K562 (cell line): ENCODE measurements around the gene SP140L. TPM values are rescaled to one million over a fixed set of nuclear protein-coding genes. Genes with fewer than 3 reads are reported as not detected.

ENCODE experiments used
- ARID4B ChIP-seq: sonication (generic); formaldehyde crosslinking; IDR thresholded peaks from 2 replicates; pipeline ENCODE4 v1.8.0; 2022; ENCODE audit warnings: mild to moderate bottlenecking, missing genetic modification reagents
- E2F6 ChIP-seq, 2 experiments: IDR thresholded peaks; 2 replicates each; pipeline ENCODE4 v1.6.1; 2011; ENCODE audit warnings: borderline replicate concordance in 1 of 2, control low read depth in 1 of 2, low read depth in 1 of 2, low read length in 1 of 2, mild to moderate bottlenecking in 1 of 2, mixed read lengths in 1 of 2, moderate library complexity in 1 of 2; ENCODE audit not compliant: insufficient read depth in 1 of 2, insufficient read length in 1 of 2, poor library complexity in 1 of 2, severe bottlenecking in 1 of 2; ENCODE audit errors: extremely low read depth in 1 of 2
- GABPA ChIP-seq: fragments of 200-800 bp; sonication (Bioruptor generic); conservative IDR thresholded peaks from 2 replicates; pipeline ENCODE4 v1.6.1; 2016; ENCODE audit warnings: low read depth, missing genetic modification characterization, missing compliant biosample characterization
- HNRNPH1 ChIP-seq: fragments of 200-400 bp; formaldehyde crosslinking; optimal IDR thresholded peaks from 2 replicates; pipeline ENCODE3; 2017; ENCODE audit warnings: low read depth, mild to moderate bottlenecking, low read length, moderate library complexity
- REST ChIP-seq, 2 experiments: fragments of 450-650 bp; formaldehyde crosslinking in 1 of 2; IDR thresholded peaks; 2 replicates each; pipeline versions ENCODE4 v1.4.0 to v1.6.1; 2014 to 2020; ENCODE audit warnings: mild to moderate bottlenecking in 2 of 2, borderline replicate concordance in 1 of 2, low read depth in 1 of 2
- SMARCB1 ChIP-seq: IDR thresholded peaks from 2 replicates; pipeline ENCODE4 v1.6.1; 2011; ENCODE audit warnings: improper control_type of control experiment, low read depth; ENCODE audit not compliant: insufficient read length
- SRSF3 ChIP-seq: fragments of 200-400 bp; formaldehyde crosslinking; IDR thresholded peaks from 2 replicates; pipeline ENCODE4 v1.6.1; 2016; ENCODE audit warnings: mild to moderate bottlenecking, low read length, moderate library complexity; ENCODE audit not compliant: insufficient read depth
- polyA plus RNA-seq, 8 experiments: library from polyadenylated mRNA; depleted of rRNA in 4 of 8; stranded (reverse) in 5 of 8; unstranded in 3 of 8; fragments of >200 nt; fragmentation: Nextera tagmentation in 2 of 8; fragmentation: Illumina TruSeq in 1 of 8; extraction: Ambion mirVana in 2 of 8; extraction: Trizol in 1 of 8; gene quantifications; 2 replicates each; pipeline versions ENCODE4 v1.2.1 to v1.2.3, GENCODE V29; 2011 to 2014; ENCODE audit warnings: inconsistent platforms in 1 of 8, missing spikeins in 1 of 8
- total RNA-seq, 7 experiments: library from RNA; depleted of rRNA in 6 of 7; stranded (reverse); fragments of >200 nt in 6 of 7; fragmentation: Illumina TruSeq in 2 of 7; extraction: Trizol in 2 of 7; gene quantifications; 2 replicates each; pipeline versions ENCODE4 v1.2.1 to v1.2.3, GENCODE V29; 2011 to 2021; ENCODE audit warnings: low replicate concordance in 1 of 7

Gene SP140L
- total and polyA plus RNA-seq, 9 of the 15 experiments (the other 6 are each of a cell fraction or from before 2014, with no cell fraction given) = 4.0 to 15.5 (median 11.3) TPM

GRCh38 chr2:230411570-230412370, 84.8 kb downstream of the SP140L start (continued):
- TF ChIP-seq ARID4B (CRISPR knock-in tag) (no peak), E2F6 (IDR thresholded peaks at IDR 0.05; ENCODE audit: borderline replicate concordance in 1 of 2, extremely low read depth in 1 of 2, insufficient read depth in 1 of 2, insufficient read length in 1 of 2, low read depth in 1 of 2, low read length in 1 of 2, poor library complexity in 1 of 2, severe bottlenecking in 1 of 2) (peak; percentile 90 to 98), REST (IDR thresholded peaks at IDR 0.05; ENCODE audit: borderline replicate concordance) (peak; percentile 5; the same call in 1 of the 2 replicates), REST (CRISPR knock-in tag; IDR thresholded peaks at IDR 0.05; ENCODE audit: low read depth) (no peak), SRSF3 (no peak), SMARCB1 (no peak), HNRNPH1 (no peak), GABPA (tag) (no peak)
